HepG2 (cell line): ENCODE data around the gene WDR73. TPM values are rescaled to one million over a fixed set of nuclear protein-coding genes. Genes with fewer than 3 reads are reported as not detected.
A peak's percentile ranks its signal among the peaks of the same experiment; 100 is the strongest.

Experiments used
- AKAP8 ChIP-seq: sonication (generic); formaldehyde crosslinking; IDR thresholded peaks from 2 replicates; pipeline ENCODE4 v1.5.1; 2020; ENCODE audit warnings: mild to moderate bottlenecking, missing genetic modification reagents
- DMAP1 ChIP-seq: IDR thresholded peaks from 2 replicates; pipeline ENCODE4 v1.6.1; 2016
- DPF2 ChIP-seq: sonication (generic); formaldehyde crosslinking; IDR thresholded peaks from 2 replicates; pipeline ENCODE4 v1.4.0; 2020; ENCODE audit warnings: mild to moderate bottlenecking, low read depth, missing genetic modification reagents, borderline replicate concordance
- GPN1 ChIP-seq: sonication (generic); formaldehyde crosslinking; IDR thresholded peaks from 2 replicates; pipeline ENCODE4 v1.5.1; 2020; ENCODE audit warnings: missing genetic modification reagents, borderline replicate concordance
- HOXA3 ChIP-seq: sonication (generic); formaldehyde crosslinking; IDR thresholded peaks from 2 replicates; pipeline ENCODE4 v1.5.0; 2020; ENCODE audit warnings: missing genetic modification reagents
- KLF13 ChIP-seq: sonication (generic); formaldehyde crosslinking; IDR thresholded peaks from 2 replicates; pipeline ENCODE4 v1.4.0; 2020; ENCODE audit warnings: mild to moderate bottlenecking, missing genetic modification reagents
- PTBP1 ChIP-seq: fragments of 200-400 bp; formaldehyde crosslinking; IDR thresholded peaks from 2 replicates; pipeline ENCODE4 v1.6.1; 2018; ENCODE audit warnings: low read length, low read depth; ENCODE audit not compliant: poor library complexity, severe bottlenecking
- RNF2 ChIP-seq: fragments of 450-650 bp; conservative IDR thresholded peaks from 2 replicates; pipeline ENCODE4 v1.6.1; 2016; ENCODE audit warnings: low read depth
- SAFB2 ChIP-seq: sonication (generic); formaldehyde crosslinking; IDR thresholded peaks from 2 replicates; pipeline ENCODE4 v1.5.1; 2020; ENCODE audit warnings: missing genetic modification reagents, low read depth, mild to moderate bottlenecking, borderline replicate concordance
- ZNF33A ChIP-seq: sonication (generic); formaldehyde crosslinking; IDR thresholded peaks from 2 replicates; pipeline ENCODE4 v1.5.1; 2020; ENCODE audit warnings: missing genetic modification reagents, mild to moderate bottlenecking, moderate library complexity, borderline replicate concordance
- ZNF510 ChIP-seq: sonication (generic); formaldehyde crosslinking; IDR thresholded peaks from 2 replicates; pipeline ENCODE4 v1.4.0; 2020; ENCODE audit warnings: low read depth, mild to moderate bottlenecking, missing genetic modification reagents
- ZNF878 ChIP-seq: sonication (generic); formaldehyde crosslinking; IDR thresholded peaks from 2 replicates; pipeline ENCODE4 v1.8.1; 2023; ENCODE audit warnings: mild to moderate bottlenecking, missing genetic modification reagents, moderate library complexity
- ZSCAN25 ChIP-seq: sonication (generic); formaldehyde crosslinking; IDR thresholded peaks from 2 replicates; pipeline ENCODE4 v1.8.0; 2022; ENCODE audit warnings: mild to moderate bottlenecking, missing genetic modification reagents
- polyA plus RNA-seq, 8 experiments: library from polyadenylated mRNA; depleted of rRNA in 3 of 8; stranded (reverse) in 7 of 8; unstranded in 1 of 8; fragments of >200 nt; fragmentation: Illumina TruSeq in 4 of 8; extraction: Trizol in 4 of 8; gene quantifications; 2 replicates each; pipeline versions ENCODE4 v1.2.1 to v1.2.3, GENCODE V29; 2011 to 2016; ENCODE audit warnings: low read depth in 4 of 8, missing spikeins in 1 of 8, mixed read lengths in 1 of 8; ENCODE audit not compliant: insufficient read depth in 1 of 8
- total RNA-seq, 5 experiments: library from RNA; depleted of rRNA; stranded (reverse); fragments of >200 nt; fragmentation: Illumina TruSeq; extraction: Trizol; gene quantifications; 2 replicates each; pipeline ENCODE4 v1.2.3, GENCODE V29; 2016; ENCODE audit warnings: low read depth in 1 of 5
- TF ChIP-seq, protein P1 (sequence below): sonication (generic); formaldehyde crosslinking; IDR thresholded peaks from 2 replicates; pipeline ENCODE4 v1.4.0; 2020; ENCODE audit warnings: low read depth, mild to moderate bottlenecking, missing genetic modification reagents
- TF ChIP-seq, protein P2 (sequence below): sonication (generic); formaldehyde crosslinking; IDR thresholded peaks from 2 replicates; pipeline ENCODE4 v1.5.1; 2020; ENCODE audit warnings: mild to moderate bottlenecking, missing genetic modification reagents
- TF ChIP-seq, protein P3 (sequence below): sonication (generic); formaldehyde crosslinking; IDR thresholded peaks from 2 replicates; pipeline ENCODE4 v1.4.0; 2020; ENCODE audit warnings: mild to moderate bottlenecking, missing genetic modification reagents
- TF ChIP-seq, protein P4 (sequence below): sonication (generic); formaldehyde crosslinking; IDR thresholded peaks from 2 replicates; pipeline ENCODE4 v1.4.0; 2020; ENCODE audit warnings: mild to moderate bottlenecking, missing genetic modification reagents
- TF ChIP-seq, protein P5 (sequence below): sonication (generic); formaldehyde crosslinking; IDR thresholded peaks from 2 replicates; pipeline ENCODE4 v1.4.0; 2020; ENCODE audit warnings: missing genetic modification reagents

WDR73 gene
- total and polyA plus RNA-seq, 2 of the 13 experiments (the other 11 are each of a cell fraction or from before 2014, with no cell fraction given): 20.0 to 35.5 TPM

DNA sequence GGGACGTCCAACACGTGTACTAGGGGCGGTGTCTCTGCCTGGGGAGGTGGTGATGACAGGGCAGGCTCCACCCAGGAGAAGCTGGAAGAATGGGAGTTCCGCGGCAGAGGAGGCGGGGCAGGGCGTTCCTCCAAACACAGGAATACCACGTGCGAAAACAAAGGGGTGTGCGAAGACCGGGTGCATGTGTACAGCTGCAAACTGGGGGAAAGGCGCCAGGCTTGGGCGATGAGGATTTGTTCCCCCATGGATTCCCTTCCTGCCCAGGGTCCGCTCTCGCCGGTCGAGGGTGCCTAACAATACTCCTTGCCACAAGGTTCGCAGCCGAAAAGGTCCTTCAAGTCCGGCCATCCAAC, 53.8 kb downstream of the WDR73 start (continued):
- no peak for TF ChIP-seq DPF2
- TF ChIP-seq, protein P1, sequence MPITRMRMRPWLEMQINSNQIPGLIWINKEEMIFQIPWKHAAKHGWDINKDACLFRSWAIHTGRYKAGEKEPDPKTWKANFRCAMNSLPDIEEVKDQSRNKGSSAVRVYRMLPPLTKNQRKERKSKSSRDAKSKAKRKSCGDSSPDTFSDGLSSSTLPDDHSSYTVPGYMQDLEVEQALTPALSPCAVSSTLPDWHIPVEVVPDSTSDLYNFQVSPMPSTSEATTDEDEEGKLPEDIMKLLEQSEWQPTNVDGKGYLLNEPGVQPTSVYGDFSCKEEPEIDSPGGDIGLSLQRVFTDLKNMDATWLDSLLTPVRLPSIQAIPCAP: no peak
- no peak for TF ChIP-seq ZNF510 (CRISPR knock-in tag)
- no peak for TF ChIP-seq SAFB2 (CRISPR knock-in tag)
- TF ChIP-seq ZNF33A (CRISPR knock-in tag): no peak
- peak; percentile 20; the same call in 1 of the 2 replicates for TF ChIP-seq DMAP1
- no peak for TF ChIP-seq ZSCAN25 (CRISPR knock-in tag)
- TF ChIP-seq RNF2: peak; percentile 82; the same call in 1 of the 2 replicates
- TF ChIP-seq, protein P2, sequence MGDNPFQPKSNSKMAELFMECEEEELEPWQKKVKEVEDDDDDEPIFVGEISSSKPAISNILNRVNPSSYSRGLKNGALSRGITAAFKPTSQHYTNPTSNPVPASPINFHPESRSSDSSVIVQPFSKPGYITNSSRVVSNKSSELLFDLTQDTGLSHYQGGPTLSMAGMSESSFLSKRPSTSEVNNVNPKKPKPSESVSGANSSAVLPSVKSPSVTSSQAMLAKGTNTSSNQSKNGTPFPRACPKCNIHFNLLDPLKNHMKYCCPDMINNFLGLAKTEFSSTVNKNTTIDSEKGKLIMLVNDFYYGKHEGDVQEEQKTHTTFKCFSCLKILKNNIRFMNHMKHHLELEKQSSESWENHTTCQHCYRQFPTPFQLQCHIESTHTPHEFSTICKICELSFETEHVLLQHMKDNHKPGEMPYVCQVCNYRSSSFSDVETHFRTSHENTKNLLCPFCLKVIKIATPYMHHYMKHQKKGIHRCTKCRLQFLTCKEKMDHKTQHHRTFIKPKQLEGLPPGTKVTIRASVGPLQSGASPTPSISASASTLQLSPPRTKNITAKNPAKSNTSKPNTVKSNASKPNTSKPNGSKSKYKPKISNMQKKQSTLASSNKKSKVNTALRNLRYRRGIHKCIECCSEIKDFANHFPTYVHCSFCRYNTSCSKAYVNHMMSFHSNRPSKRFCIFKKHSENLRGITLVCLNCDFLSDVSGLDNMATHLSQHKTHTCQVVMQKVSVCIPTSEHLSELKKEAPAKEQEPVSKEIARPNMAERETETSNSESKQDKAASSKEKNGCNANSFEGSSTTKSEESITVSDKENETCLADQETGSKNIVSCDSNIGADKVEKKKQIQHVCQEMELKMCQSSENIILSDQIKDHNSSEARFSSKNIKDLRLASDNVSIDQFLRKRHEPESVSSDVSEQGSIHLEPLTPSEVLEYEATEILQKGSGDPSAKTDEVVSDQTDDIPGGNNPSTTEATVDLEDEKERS (CRISPR knock-in tag): peak; percentile 48
- peak; percentile 12; the same call in 1 of the 2 replicates for TF ChIP-seq HOXA3 (CRISPR knock-in tag)
- TF ChIP-seq ZNF878 (CRISPR knock-in tag): 0 out of 2 replicates have a peak, but pooled peaks have one; percentile 30
- no peak for TF ChIP-seq AKAP8 (CRISPR knock-in tag)
- TF ChIP-seq PTBP1: no peak
- TF ChIP-seq, protein P3, sequence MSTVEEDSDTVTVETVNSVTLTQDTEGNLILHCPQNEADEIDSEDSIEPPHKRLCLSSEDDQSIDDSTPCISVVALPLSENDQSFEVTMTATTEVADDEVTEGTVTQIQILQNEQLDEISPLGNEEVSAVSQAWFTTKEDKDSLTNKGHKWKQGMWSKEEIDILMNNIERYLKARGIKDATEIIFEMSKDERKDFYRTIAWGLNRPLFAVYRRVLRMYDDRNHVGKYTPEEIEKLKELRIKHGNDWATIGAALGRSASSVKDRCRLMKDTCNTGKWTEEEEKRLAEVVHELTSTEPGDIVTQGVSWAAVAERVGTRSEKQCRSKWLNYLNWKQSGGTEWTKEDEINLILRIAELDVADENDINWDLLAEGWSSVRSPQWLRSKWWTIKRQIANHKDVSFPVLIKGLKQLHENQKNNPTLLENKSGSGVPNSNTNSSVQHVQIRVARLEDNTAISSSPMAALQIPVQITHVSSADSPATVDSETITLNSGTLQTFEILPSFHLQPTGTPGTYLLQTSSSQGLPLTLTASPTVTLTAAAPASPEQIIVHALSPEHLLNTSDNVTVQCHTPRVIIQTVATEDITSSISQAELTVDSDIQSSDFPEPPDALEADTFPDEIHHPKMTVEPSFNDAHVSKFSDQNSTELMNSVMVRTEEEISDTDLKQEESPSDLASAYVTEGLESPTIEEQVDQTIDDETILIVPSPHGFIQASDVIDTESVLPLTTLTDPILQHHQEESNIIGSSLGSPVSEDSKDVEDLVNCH (CRISPR knock-in tag): no peak
- TF ChIP-seq, protein P4, sequence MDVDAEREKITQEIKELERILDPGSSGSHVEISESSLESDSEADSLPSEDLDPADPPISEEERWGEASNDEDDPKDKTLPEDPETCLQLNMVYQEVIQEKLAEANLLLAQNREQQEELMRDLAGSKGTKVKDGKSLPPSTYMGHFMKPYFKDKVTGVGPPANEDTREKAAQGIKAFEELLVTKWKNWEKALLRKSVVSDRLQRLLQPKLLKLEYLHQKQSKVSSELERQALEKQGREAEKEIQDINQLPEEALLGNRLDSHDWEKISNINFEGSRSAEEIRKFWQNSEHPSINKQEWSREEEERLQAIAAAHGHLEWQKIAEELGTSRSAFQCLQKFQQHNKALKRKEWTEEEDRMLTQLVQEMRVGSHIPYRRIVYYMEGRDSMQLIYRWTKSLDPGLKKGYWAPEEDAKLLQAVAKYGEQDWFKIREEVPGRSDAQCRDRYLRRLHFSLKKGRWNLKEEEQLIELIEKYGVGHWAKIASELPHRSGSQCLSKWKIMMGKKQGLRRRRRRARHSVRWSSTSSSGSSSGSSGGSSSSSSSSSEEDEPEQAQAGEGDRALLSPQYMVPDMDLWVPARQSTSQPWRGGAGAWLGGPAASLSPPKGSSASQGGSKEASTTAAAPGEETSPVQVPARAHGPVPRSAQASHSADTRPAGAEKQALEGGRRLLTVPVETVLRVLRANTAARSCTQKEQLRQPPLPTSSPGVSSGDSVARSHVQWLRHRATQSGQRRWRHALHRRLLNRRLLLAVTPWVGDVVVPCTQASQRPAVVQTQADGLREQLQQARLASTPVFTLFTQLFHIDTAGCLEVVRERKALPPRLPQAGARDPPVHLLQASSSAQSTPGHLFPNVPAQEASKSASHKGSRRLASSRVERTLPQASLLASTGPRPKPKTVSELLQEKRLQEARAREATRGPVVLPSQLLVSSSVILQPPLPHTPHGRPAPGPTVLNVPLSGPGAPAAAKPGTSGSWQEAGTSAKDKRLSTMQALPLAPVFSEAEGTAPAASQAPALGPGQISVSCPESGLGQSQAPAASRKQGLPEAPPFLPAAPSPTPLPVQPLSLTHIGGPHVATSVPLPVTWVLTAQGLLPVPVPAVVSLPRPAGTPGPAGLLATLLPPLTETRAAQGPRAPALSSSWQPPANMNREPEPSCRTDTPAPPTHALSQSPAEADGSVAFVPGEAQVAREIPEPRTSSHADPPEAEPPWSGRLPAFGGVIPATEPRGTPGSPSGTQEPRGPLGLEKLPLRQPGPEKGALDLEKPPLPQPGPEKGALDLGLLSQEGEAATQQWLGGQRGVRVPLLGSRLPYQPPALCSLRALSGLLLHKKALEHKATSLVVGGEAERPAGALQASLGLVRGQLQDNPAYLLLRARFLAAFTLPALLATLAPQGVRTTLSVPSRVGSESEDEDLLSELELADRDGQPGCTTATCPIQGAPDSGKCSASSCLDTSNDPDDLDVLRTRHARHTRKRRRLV (CRISPR knock-in tag): no peak
- TF ChIP-seq, protein P5, sequence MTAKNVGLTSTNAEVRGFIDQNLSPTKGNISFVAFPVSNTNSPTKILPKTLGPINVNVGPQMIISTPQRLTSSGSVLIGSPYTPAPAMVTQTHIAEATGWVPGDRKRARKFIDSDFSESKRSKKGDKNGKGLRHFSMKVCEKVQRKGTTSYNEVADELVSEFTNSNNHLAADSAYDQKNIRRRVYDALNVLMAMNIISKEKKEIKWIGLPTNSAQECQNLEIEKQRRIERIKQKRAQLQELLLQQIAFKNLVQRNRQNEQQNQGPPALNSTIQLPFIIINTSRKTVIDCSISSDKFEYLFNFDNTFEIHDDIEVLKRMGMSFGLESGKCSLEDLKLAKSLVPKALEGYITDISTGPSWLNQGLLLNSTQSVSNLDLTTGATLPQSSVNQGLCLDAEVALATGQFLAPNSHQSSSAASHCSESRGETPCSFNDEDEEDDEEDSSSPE (CRISPR knock-in tag): peak; percentile 71
- TF ChIP-seq GPN1 (CRISPR knock-in tag): no peak
- no peak for TF ChIP-seq KLF13
